GM18951 (cell line): ENCODE data around the gene NELFA.

Experiments used
- POLR2A ChIP-seq: IDR thresholded peaks from 4 replicates; pipeline ENCODE4 v1.6.1; 2011; ENCODE audit warnings: mild to moderate bottlenecking; ENCODE audit not compliant: insufficient read length, insufficient read depth; ENCODE audit errors: extremely low read depth
- in situ Hi-C: fragments of 300-500 bp; cut with MboI; formaldehyde crosslinking; loops from one replicate; pipeline ENCODE4 v1.12.0; 2022; ENCODE audit warnings: low sequenced_read_pairs, mixed read lengths, inconsistent platforms; ENCODE audit not compliant: unreplicated experiment

Gene NELFA

GRCh38 chr4:1962980-1963379 lies 45.8 kb downstream of the NELFA start:
- in situ Hi-C loops = no loop called here
- TF ChIP-seq POLR2A = no peak

- no peak for TF ChIP-seq POLR2A
- in situ Hi-C loops = no loop called here
These were observed 47.2 kb downstream of the NELFA start for GRCh38 chr4:1961563-1961962.

GRCh38 chr4:1961038-1961437 lies 47.7 kb downstream of the NELFA start:
- no peak for TF ChIP-seq POLR2A
- in situ Hi-C loops = no loop called here

GRCh38 chr4:1960170-1960825 lies 48.5 kb downstream of the NELFA start:
- in situ Hi-C loops = no loop called here
- no peak for TF ChIP-seq POLR2A

- in situ Hi-C loops = no loop called here
- TF ChIP-seq POLR2A = no peak
These were observed 49.7 kb downstream of the NELFA start for GRCh38 chr4:1959104-1959384.

GRCh38 chr4:1958276-1959103 lies 50.3 kb downstream of the NELFA start:
- in situ Hi-C loops = no loop called here
- TF ChIP-seq POLR2A = no peak

GRCh38 chr4:1956631-1957030 lies 52.1 kb downstream of the NELFA start:
- in situ Hi-C loops = no loop called here
- TF ChIP-seq POLR2A = no peak

- TF ChIP-seq POLR2A = no peak
- in situ Hi-C loops = no loop called here
These were observed 55.4 kb downstream of the NELFA start for GRCh38 chr4:1953335-1953734.

- peak; percentile 12 for TF ChIP-seq POLR2A
- in situ Hi-C loops = no loop called here
These were observed 56.1 kb downstream of the NELFA start for GRCh38 chr4:1952719-1953118.

- no peak for TF ChIP-seq POLR2A
- in situ Hi-C loops = no loop called here
These were observed 56.6 kb downstream of the NELFA start for GRCh38 chr4:1952058-1952700.

GRCh38 chr4:1950369-1950768 lies 58.4 kb downstream of the NELFA start:
- in situ Hi-C loops = no loop called here
- no peak for TF ChIP-seq POLR2A

- no peak for TF ChIP-seq POLR2A
- in situ Hi-C loops = no loop called here
These were observed 59.8 kb downstream of the NELFA start for GRCh38 chr4:1948892-1949436.

- in situ Hi-C loops = no loop called here
- no peak for TF ChIP-seq POLR2A
These were observed 60.5 kb downstream of the NELFA start for GRCh38 chr4:1948232-1948631.
